H1 (cell line): Measurements from ENCODE around the gene SPTB. TPM values are rescaled to one million over a fixed set of nuclear protein-coding genes. Genes with fewer than 3 reads are reported as not detected.

Experiments used
- CTCF ChIA-PET: fragments of 300-600 bp; sonication (Branson Sonifier 250); formaldehyde crosslinking; loops from one replicate; lab custom pipeline; 2021; ENCODE audit not compliant: partially characterized antibody; lab: Charles Lee
- POLR2A ChIA-PET: fragments of 300-600 bp; sonication (Branson Sonifier 250); formaldehyde crosslinking; loops from one replicate; lab custom pipeline; 2021; ENCODE audit warnings: inconsistent platforms; ENCODE audit not compliant: partially characterized antibody; lab: Charles Lee
- DNase-seq, 2 experiments: peaks; one replicate each; pipeline versions ENCODE4 v3.0.0 to v3.0.0-alpha.2; 2010 to 2022; ENCODE audit warnings: low spot score in 2 of 2, low read depth in 1 of 2, mixed read lengths in 1 of 2
- FAIRE-seq: peaks from 2 replicates; lab custom pipeline; 2011; peaks lifted over from hg19 to GRCh38; lab: Jason Lieb, UNC
- H2AFZ ChIP-seq: 2 replicates; pipeline ENCODE4 v1.8.1; 2012; ENCODE audit warnings: low read length, inconsistent platforms
- H2AK5ac ChIP-seq: 2 replicates; pipeline ENCODE4 v1.6.1; 2013; ENCODE audit warnings: low read depth, low read length
- H2BK120ac ChIP-seq: replicated peaks from 2 replicates; pipeline ENCODE3; 2013; ENCODE audit warnings: low read depth, low read length, inconsistent platforms
- H2BK12ac ChIP-seq: 2 replicates; pipeline ENCODE4 v1.6.1; 2013; ENCODE audit warnings: low read depth, low read length
- H2BK15ac ChIP-seq: 2 replicates; pipeline ENCODE4 v1.6.1; 2013; ENCODE audit warnings: low read length
- H2BK20ac ChIP-seq: 2 replicates; pipeline ENCODE4 v1.6.1; 2013; ENCODE audit warnings: low read length
- H2BK5ac ChIP-seq: 2 replicates; pipeline ENCODE4 v1.6.1; 2013; ENCODE audit warnings: low read depth, low read length
- H3K14ac ChIP-seq: 2 replicates; pipeline ENCODE4 v1.6.1; 2013; ENCODE audit warnings: inconsistent platforms; ENCODE audit not compliant: insufficient read length
- H3K18ac ChIP-seq: 2 replicates; pipeline ENCODE4 v1.6.1; 2013; ENCODE audit warnings: low read length; ENCODE audit errors: extremely low read depth
- H3K23ac ChIP-seq: 2 replicates; pipeline ENCODE4 v1.6.1; 2013; ENCODE audit warnings: inconsistent platforms; ENCODE audit not compliant: insufficient read length
- H3K23me2 ChIP-seq: 2 replicates; pipeline ENCODE4 v1.6.1; 2013; ENCODE audit warnings: low read depth, low read length
- H3K27ac ChIP-seq: 2 replicates; pipeline ENCODE4 v1.6.1; 2011; ENCODE audit warnings: low read depth, low read length, inconsistent platforms
- H3K27me3 ChIP-seq, 4 experiments: replicated peaks in 1 of 4; 1 replicate in 1 of 4; 2 replicates in 3 of 4; pipeline versions ENCODE4 v1.6.1 to v1.8.1; 2011 to 2013; ENCODE audit warnings: low read length in 3 of 4, mild to moderate bottlenecking in 3 of 4, inconsistent platforms in 2 of 4, mixed read lengths in 2 of 4, moderate library complexity in 1 of 4; ENCODE audit not compliant: control insufficient read depth in 3 of 4, insufficient read depth in 3 of 4; ENCODE audit errors: extremely low read depth in 1 of 4
- H3K36me3 ChIP-seq, 4 experiments: 2 replicates each; pipeline versions ENCODE4 v1.6.1 to v1.8.1; 2011 to 2013; ENCODE audit warnings: mild to moderate bottlenecking in 4 of 4, low read length in 3 of 4, moderate library complexity in 2 of 4, control low read depth in 1 of 4, inconsistent platforms in 1 of 4; ENCODE audit not compliant: insufficient read depth in 4 of 4, control insufficient read depth in 2 of 4
- H3K4ac ChIP-seq: replicated peaks from 2 replicates; pipeline ENCODE3; 2013; ENCODE audit warnings: low read length, low read depth, mixed read lengths, inconsistent platforms; ENCODE audit not compliant: insufficient read length
- H3K4me1 ChIP-seq, 4 experiments: replicated peaks in 1 of 4; 1 replicate in 1 of 4; 2 replicates in 3 of 4; pipeline versions ENCODE4 v1.6.1 to v1.8.1; 2011 to 2013; ENCODE audit warnings: low read length in 3 of 4, inconsistent platforms in 2 of 4, mixed read lengths in 1 of 4; ENCODE audit not compliant: insufficient read depth in 4 of 4, control insufficient read depth in 3 of 4
- H3K4me2 ChIP-seq, 2 experiments: 2 replicates each; pipeline versions ENCODE4 v1.6.1 to v1.8.1; 2011 to 2013; ENCODE audit warnings: low read depth in 2 of 2, low read length in 2 of 2, control low read depth in 1 of 2, inconsistent platforms in 1 of 2, mild to moderate bottlenecking in 1 of 2; ENCODE audit not compliant: insufficient read depth in 1 of 2
- H3K4me3 ChIP-seq, 4 experiments: fragments of 200-600, 300-600 bp in 1 of 4; sonication (generic), shearing (Covaris generic), sonication (Bioruptor Twin) in 1 of 4; 2 replicates each; pipeline versions ENCODE4 v1.5.1 to v1.8.1; 2011 to 2016; ENCODE audit warnings: low read length in 4 of 4, low read depth in 3 of 4, control low read depth in 2 of 4, inconsistent platforms in 2 of 4, mild to moderate bottlenecking in 2 of 4, mixed read lengths in 1 of 4, moderate library complexity in 1 of 4; ENCODE audit not compliant: insufficient read depth in 2 of 4; ENCODE audit errors: extremely low read depth in 1 of 4
- H3K56ac ChIP-seq: replicated peaks from 2 replicates; pipeline ENCODE3; 2013; ENCODE audit warnings: low read depth, mild to moderate bottlenecking, mixed read lengths, low read length, inconsistent platforms; ENCODE audit not compliant: insufficient read length
- H3K79me1 ChIP-seq: 2 replicates; pipeline ENCODE4 v1.6.1; 2013; ENCODE audit warnings: low read depth, low read length, control low read depth
- H3K79me2 ChIP-seq, 2 experiments: 2 replicates each; pipeline versions ENCODE4 v1.6.1 to v1.8.1; 2012 to 2013; ENCODE audit warnings: low read length in 2 of 2, mild to moderate bottlenecking in 2 of 2, inconsistent platforms in 1 of 2; ENCODE audit not compliant: insufficient read depth in 2 of 2, control insufficient read depth in 1 of 2
- H3K9ac ChIP-seq, 4 experiments: replicated peaks in 1 of 4; 1 replicate in 1 of 4; 2 replicates in 3 of 4; pipeline versions ENCODE4 v1.6.1 to v1.8.1; 2011 to 2013; ENCODE audit warnings: low read depth in 3 of 4, low read length in 3 of 4, control low read depth in 2 of 4, mild to moderate bottlenecking in 2 of 4, moderate library complexity in 2 of 4, inconsistent platforms in 1 of 4; ENCODE audit errors: extremely low read depth in 1 of 4
- H3K9me3 ChIP-seq, 2 experiments: 2 replicates each; pipeline versions ENCODE4 v1.6.1 to v1.8.1; 2012 to 2013; ENCODE audit warnings: mild to moderate bottlenecking in 2 of 2, moderate library complexity in 2 of 2, control low read depth in 1 of 2, inconsistent platforms in 1 of 2, low read depth in 1 of 2, low read length in 1 of 2, mixed read lengths in 1 of 2; ENCODE audit not compliant: insufficient read depth in 2 of 2
- H4K20me1 ChIP-seq, 2 experiments: replicated peaks in 1 of 2; 2 replicates each; pipeline versions ENCODE3 to v1.8.1; 2011 to 2013; ENCODE audit warnings: inconsistent platforms in 2 of 2, low read length in 2 of 2, mild to moderate bottlenecking in 1 of 2; ENCODE audit not compliant: insufficient read depth in 2 of 2, control insufficient read depth in 1 of 2
- H4K5ac ChIP-seq: 2 replicates; pipeline ENCODE4 v1.6.1; 2013; ENCODE audit warnings: low read length, low read depth, mixed read lengths, inconsistent platforms; ENCODE audit not compliant: insufficient read length
- H4K8ac ChIP-seq: 2 replicates; pipeline ENCODE4 v1.8.0; 2013; ENCODE audit warnings: mild to moderate bottlenecking, moderate library complexity, low read length, inconsistent platforms; ENCODE audit not compliant: insufficient read depth; ENCODE audit errors: extremely low read depth
- H4K91ac ChIP-seq: replicated peaks from 2 replicates; pipeline ENCODE3; 2013; ENCODE audit warnings: low read length, mixed read lengths, inconsistent platforms; ENCODE audit not compliant: insufficient read length
- BACH1 ChIP-seq: IDR thresholded peaks from 2 replicates; pipeline ENCODE4 v1.6.1; 2012; ENCODE audit warnings: low read length, improper control_type of control experiment
- BCL11A ChIP-seq, 2 experiments: IDR thresholded peaks; one replicate each; pipeline ENCODE4 v1.6.1; 2011; ENCODE audit warnings: low read depth in 2 of 2, low read length in 2 of 2, mild to moderate bottlenecking in 2 of 2
- CHD2 ChIP-seq: IDR thresholded peaks from 2 replicates; pipeline ENCODE4 v1.6.1; 2012; ENCODE audit warnings: low read length, improper control_type of control experiment
- SIX5 ChIP-seq: IDR thresholded peaks from 2 replicates; pipeline ENCODE4 v1.6.1; 2011; ENCODE audit warnings: mild to moderate bottlenecking, low read depth, low read length
- YY1 ChIP-seq: IDR thresholded peaks from 2 replicates; pipeline ENCODE4 v1.6.1; 2011; ENCODE audit warnings: low read depth, mild to moderate bottlenecking, low read length
- ZNF274 ChIP-seq: IDR thresholded peaks from 2 replicates; pipeline ENCODE4 v1.7.0; 2012; ENCODE audit warnings: low read length, borderline replicate concordance; ENCODE audit errors: extremely low read depth
- WGBS, 2 experiments: shearing (Covaris generic) in 1 of 2; methylation state at CpG; one replicate each; pipeline versions ENCODE4 v1.1.6 to v1.1.7; 2013 to 2015; ENCODE audit warnings: low lambda C conversion rate in 2 of 2, mixed read lengths in 2 of 2, inconsistent platforms in 1 of 2, low coverage in 1 of 2, missing lambda C conversion rate in 1 of 2; ENCODE audit not compliant: insufficient replicate concordance in 2 of 2, insufficient coverage in 1 of 2, insufficient read length in 1 of 2; ENCODE audit errors: extremely low coverage in 1 of 2, missing lambda C conversion rate in 1 of 2; 5-methylcytosine and 5-hydroxymethylcytosine counted together
- polyA plus RNA-seq, 7 experiments: library from polyadenylated mRNA; depleted of rRNA in 3 of 7; stranded (reverse) in 5 of 7; unstranded in 2 of 7; fragments of >200 nt in 5 of 7; fragments of 200-250 nt in 2 of 7; gene quantifications; 1 replicate in 5 of 7; 2 replicates in 1 of 7; 4 replicates in 1 of 7; pipeline versions ENCODE4 v1.2.1 to v1.2.3, GENCODE V29; 2011 to 2013; ENCODE audit warnings: missing spikeins in 2 of 7, mixed read lengths in 2 of 7
- total RNA-seq: library from RNA; stranded (reverse); fragmentation: NEBNext Ultra II Directional; extraction: Animal tissue kit (Norgen Biotek cat#: 25700); gene quantifications from 2 replicates; pipeline ENCODE4 v1.2.1, GENCODE V29; 2021
- TF ChIP-seq, protein P1 (sequence below): IDR thresholded peaks from 2 replicates; pipeline ENCODE4 v1.6.1; 2012; ENCODE audit warnings: low read length, inconsistent platforms
- TF ChIP-seq, protein P2 (sequence below): IDR thresholded peaks from 2 replicates; pipeline ENCODE4 v1.6.1; 2011; ENCODE audit warnings: low read depth, mild to moderate bottlenecking, low read length; ENCODE audit not compliant: insufficient read depth
- TF ChIP-seq, protein P3 (sequence below): IDR thresholded peaks from 2 replicates; pipeline ENCODE4 v1.6.1; 2012; ENCODE audit warnings: inconsistent platforms

The SPTB gene
- total and polyA plus RNA-seq, 2 of the 8 experiments (the other 6 are each of a cell fraction or from before 2014, with no cell fraction given), result 0.30 to 2.4 TPM

DNA sequence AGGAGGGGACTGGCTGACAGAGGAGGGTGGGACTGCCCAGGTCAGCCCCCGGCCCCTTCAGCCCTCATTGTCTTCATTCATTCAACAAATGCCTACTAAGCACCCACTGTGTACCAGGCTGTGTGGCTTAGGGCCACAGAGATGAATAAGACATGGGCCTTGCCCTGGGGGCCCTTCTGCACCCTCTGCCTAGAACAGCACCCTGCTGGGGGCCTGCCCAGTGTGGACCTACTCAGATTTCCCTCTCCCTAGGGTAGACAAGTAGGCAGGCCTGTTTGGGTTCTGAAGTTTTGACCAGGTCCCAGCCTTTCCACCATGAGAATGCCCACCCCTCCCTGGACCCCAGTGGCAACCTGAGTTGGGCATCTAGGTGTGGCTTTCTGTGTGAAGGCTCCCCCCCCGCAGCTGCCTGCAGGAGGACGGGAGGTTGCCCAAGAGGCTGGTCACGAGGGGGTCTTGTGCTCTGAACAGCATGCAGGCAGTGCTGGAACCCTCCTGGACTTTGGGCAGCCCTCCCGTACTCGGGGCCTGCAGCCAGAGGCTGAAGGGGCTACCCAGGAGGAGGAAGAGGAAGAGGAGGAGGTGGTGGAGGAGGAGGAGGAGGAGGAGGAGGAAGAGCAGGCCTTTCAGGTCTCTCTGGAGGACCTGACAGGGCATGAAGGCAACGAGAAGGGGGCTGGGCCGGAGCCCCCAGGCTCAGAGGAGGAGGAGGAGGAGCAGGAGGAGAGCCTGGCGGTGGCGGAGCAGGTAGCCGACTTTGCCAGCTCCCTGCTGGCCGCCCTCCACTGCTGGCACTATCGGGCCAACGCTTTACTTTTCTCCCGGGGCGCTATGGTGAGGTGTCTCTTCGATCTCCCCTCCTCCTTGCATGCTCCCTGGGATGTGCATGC lies 142.1 kb downstream of the SPTB start:
- Histone ChIP-seq H3K9me3 (no peaks in the 10 kb centered on the region), H2BK20ac (no peak overlapping the region), H3K9ac (no peak overlapping the region), H2BK12ac (no peak overlapping the region), H2AK5ac (no peak overlapping the region), H3K23ac (no peak overlapping the region), H4K8ac (no peak overlapping the region), H3K27me3 (no peaks in the 10 kb centered on the region), H3K4me3 (no peak overlapping the region), H3K36me3 (peaks cover 21 to 53% (median 49%) of the 10 kb centered on the region in 4 experiments; a peak in 7 of 8 replicates), H3K14ac (no peak overlapping the region), H4K5ac (no peak overlapping the region), H3K18ac (no peak overlapping the region), H3K56ac (no peak overlapping the region), H2BK5ac (no peak overlapping the region), H3K27ac (no peak overlapping the region), H4K20me1 (peaks cover 8 to 9% of the 10 kb centered on the region in 2 experiments), H3K79me1 (no peaks in the 10 kb centered on the region; the same call in 1 of the 2 replicates), H3K4me2 (no peak overlapping the region), H3K23me2 (no peaks in the 10 kb centered on the region), H2AFZ (no peak overlapping the region), H2BK15ac (no peak overlapping the region), H2BK120ac (no peak overlapping the region), H3K4ac (no peak overlapping the region), H4K91ac (no peak overlapping the region), H3K4me1 (peaks cover 0 to 13% (median 6%) of the 10 kb centered on the region in 4 experiments; a peak in 6 of 7 replicates), H3K79me2 (peaks cover 0 to 15% of the 10 kb centered on the region in 2 experiments; a peak in 1 of 4 replicates)
- FAIRE-seq, result no peak
- ChIA-PET CTCF (interaction anchor here (1.0 to 2.8 kb wide), 16 partner anchors 10 to 154 kb away, joined by 3 to 19 read pairs (median 10); no protein-coding TSS in a partner anchor), POLR2A (interaction anchor here (0.9 to 1.3 kb wide), 3 partner anchors 9 to 21 kb away, joined by 3 to 5 read pairs (median 5); no protein-coding TSS in a partner anchor)
- DNase-seq, result no peak
- WGBS, 2 experiments, result 94% methylated on average over 7 of the region's 17 CpGs; no CpG with 5 or more reads in 1 of the 2 experiments
- no peak for TF ChIP-seq ZNF274
- TF ChIP-seq, protein P1, sequence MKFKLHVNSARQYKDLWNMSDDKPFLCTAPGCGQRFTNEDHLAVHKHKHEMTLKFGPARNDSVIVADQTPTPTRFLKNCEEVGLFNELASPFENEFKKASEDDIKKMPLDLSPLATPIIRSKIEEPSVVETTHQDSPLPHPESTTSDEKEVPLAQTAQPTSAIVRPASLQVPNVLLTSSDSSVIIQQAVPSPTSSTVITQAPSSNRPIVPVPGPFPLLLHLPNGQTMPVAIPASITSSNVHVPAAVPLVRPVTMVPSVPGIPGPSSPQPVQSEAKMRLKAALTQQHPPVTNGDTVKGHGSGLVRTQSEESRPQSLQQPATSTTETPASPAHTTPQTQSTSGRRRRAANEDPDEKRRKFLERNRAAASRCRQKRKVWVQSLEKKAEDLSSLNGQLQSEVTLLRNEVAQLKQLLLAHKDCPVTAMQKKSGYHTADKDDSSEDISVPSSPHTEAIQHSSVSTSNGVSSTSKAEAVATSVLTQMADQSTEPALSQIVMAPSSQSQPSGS, result no peak
- TF ChIP-seq, protein P2, sequence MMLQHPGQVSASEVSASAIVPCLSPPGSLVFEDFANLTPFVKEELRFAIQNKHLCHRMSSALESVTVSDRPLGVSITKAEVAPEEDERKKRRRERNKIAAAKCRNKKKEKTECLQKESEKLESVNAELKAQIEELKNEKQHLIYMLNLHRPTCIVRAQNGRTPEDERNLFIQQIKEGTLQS, result no peak
- no peak for TF ChIP-seq CHD2
- no peak for TF ChIP-seq BCL11A (IDR thresholded peaks at IDR 0.05; ENCODE audit: low read depth in 2 of 2, low read length in 2 of 2)
- TF ChIP-seq BACH1, result no peak
- TF ChIP-seq SIX5, result no peak
- TF ChIP-seq, protein P3, sequence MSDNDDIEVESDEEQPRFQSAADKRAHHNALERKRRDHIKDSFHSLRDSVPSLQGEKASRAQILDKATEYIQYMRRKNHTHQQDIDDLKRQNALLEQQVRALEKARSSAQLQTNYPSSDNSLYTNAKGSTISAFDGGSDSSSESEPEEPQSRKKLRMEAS, result no peak
- TF ChIP-seq YY1, result no peak
